NCI-H146 treated with DMSO at 0.1 percent for 48 hours (cell line): Measurements from ENCODE around the gene FBXO15.

Source experiments
- DNase-seq: peaks from one replicate; lab custom pipeline; 2025; ENCODE audit not compliant: unreplicated experiment; lab: John Stamatoyannopoulos, UW

Gene FBXO15

GRCh38 chr18:74147779-74148542, at the start of gene FBXO15, which contains the start of gene TIMM21:
Gene FBXO15 (minus strand): TSS chr18:74147834. CDS start chr18:74147785, 49 bp downstream.
Gene TIMM21 (plus strand): TSS chr18:74148523. CDS start chr18:74148809, 286 bp downstream.
- peak; percentile 99 for DNase-seq

- peak; percentile 83 for DNase-seq
Observed at GRCh38 chr18:74196220-74197119, 48.8 kb upstream of the FBXO15 start.

GRCh38 chr18:74194691-74195090, 47.1 kb upstream of the FBXO15 start:
- no peak for DNase-seq

- DNase-seq = no peak
Observed at GRCh38 chr18:74191577-74191976, 43.9 kb upstream of the FBXO15 start.

- DNase-seq = no peak
Observed at GRCh38 chr18:74190086-74190485, 42.5 kb upstream of the FBXO15 start.

GRCh38 chr18:74186661-74187060, 39.0 kb upstream of the FBXO15 start:
- no peak for DNase-seq

GRCh38 chr18:74185860-74186259, 38.2 kb upstream of the FBXO15 start:
- DNase-seq = no peak

GRCh38 chr18:74184875-74185274, 37.2 kb upstream of the FBXO15 start:
- DNase-seq = no peak

- DNase-seq = peak; percentile 87
Observed at GRCh38 chr18:74183130-74183529, 35.5 kb upstream of the FBXO15 start.

GRCh38 chr18:74182335-74182734, 34.7 kb upstream of the FBXO15 start:
- no peak for DNase-seq

GRCh38 chr18:74179623-74180199, 32.1 kb upstream of the FBXO15 start:
- DNase-seq = no peak

- no peak for DNase-seq
Observed at GRCh38 chr18:74178884-74179283, 31.2 kb upstream of the FBXO15 start.

GRCh38 chr18:74175658-74176057, 28.0 kb upstream of the FBXO15 start:
- peak; percentile 85 for DNase-seq

- DNase-seq = no peak
Observed at GRCh38 chr18:74173434-74173750, 25.8 kb upstream of the FBXO15 start.

- DNase-seq = peak; percentile 17
Observed at GRCh38 chr18:74172697-74173433, 25.2 kb upstream of the FBXO15 start.

GRCh38 chr18:74171910-74172606, 24.4 kb upstream of the FBXO15 start:
- DNase-seq = no peak

- DNase-seq = no peak
Observed at GRCh38 chr18:74166386-74166785, 18.8 kb upstream of the FBXO15 start.

- no peak for DNase-seq
Observed at GRCh38 chr18:74163019-74163660, 15.5 kb upstream of the FBXO15 start.

GRCh38 chr18:74155276-74155675, 7.6 kb upstream of the FBXO15 start:
- no peak for DNase-seq

- no peak for DNase-seq
Observed at GRCh38 chr18:74154716-74155115, 7.1 kb upstream of the FBXO15 start.
